Measurements from ENCODE around the gene COMT. TPM values are rescaled to one million over a fixed set of nuclear protein-coding genes. Genes with fewer than 3 reads are reported as not detected.

COMT gene
- total and polyA plus RNA-seq, 2 experiments from 2014 or later: 29.6 to 29.8 TPM

- peaks cover 8% of the 10 kb centered on the region for H3K27me3 Mint-ChIP-seq (ENCODE audit: insufficient read depth, low read depth, poor library complexity)
- H3K4me3 Mint-ChIP-seq: no peak overlapping the region
- H3K79me2 ChIP-seq (replicated peaks; ENCODE audit: insufficient read depth): no peaks in the 10 kb centered on the region
- H3K4me3 ChIP-seq: no peak overlapping the region
- DNase-seq (ENCODE audit: low spot score): no peak
- no peak overlapping the region for H3K4me2 ChIP-seq
- no peak overlapping the region for H3K27ac ChIP-seq (ENCODE audit: low read depth)
- TF ChIP-seq CREB1 (CRISPR knock-in tag; IDR thresholded peaks at IDR 0.05; ENCODE audit: low read depth) (no peak), POLR2AphosphoS5 (IDR thresholded peaks at IDR 0.05; ENCODE audit: low read depth) (no peak), EZH2phosphoT487 (IDR thresholded peaks at IDR 0.05; ENCODE audit: unreplicated experiment) (no peak), ZNF114 (CRISPR knock-in tag; IDR thresholded peaks at IDR 0.05) (no peak), STAT1 (IDR thresholded peaks at IDR 0.05; ENCODE audit: unreplicated experiment) (no peak), EZH2 (IDR thresholded peaks at IDR 0.05; ENCODE audit: low read depth, unreplicated experiment) (no peak), ETS1 (IDR thresholded peaks at IDR 0.05) (no peak), JUNB (IDR thresholded peaks at IDR 0.05; ENCODE audit: unreplicated experiment) (no peak), NANOG (IDR thresholded peaks at IDR 0.05; ENCODE audit: borderline replicate concordance) (no peak)
- TF ChIP-seq, protein P1, sequence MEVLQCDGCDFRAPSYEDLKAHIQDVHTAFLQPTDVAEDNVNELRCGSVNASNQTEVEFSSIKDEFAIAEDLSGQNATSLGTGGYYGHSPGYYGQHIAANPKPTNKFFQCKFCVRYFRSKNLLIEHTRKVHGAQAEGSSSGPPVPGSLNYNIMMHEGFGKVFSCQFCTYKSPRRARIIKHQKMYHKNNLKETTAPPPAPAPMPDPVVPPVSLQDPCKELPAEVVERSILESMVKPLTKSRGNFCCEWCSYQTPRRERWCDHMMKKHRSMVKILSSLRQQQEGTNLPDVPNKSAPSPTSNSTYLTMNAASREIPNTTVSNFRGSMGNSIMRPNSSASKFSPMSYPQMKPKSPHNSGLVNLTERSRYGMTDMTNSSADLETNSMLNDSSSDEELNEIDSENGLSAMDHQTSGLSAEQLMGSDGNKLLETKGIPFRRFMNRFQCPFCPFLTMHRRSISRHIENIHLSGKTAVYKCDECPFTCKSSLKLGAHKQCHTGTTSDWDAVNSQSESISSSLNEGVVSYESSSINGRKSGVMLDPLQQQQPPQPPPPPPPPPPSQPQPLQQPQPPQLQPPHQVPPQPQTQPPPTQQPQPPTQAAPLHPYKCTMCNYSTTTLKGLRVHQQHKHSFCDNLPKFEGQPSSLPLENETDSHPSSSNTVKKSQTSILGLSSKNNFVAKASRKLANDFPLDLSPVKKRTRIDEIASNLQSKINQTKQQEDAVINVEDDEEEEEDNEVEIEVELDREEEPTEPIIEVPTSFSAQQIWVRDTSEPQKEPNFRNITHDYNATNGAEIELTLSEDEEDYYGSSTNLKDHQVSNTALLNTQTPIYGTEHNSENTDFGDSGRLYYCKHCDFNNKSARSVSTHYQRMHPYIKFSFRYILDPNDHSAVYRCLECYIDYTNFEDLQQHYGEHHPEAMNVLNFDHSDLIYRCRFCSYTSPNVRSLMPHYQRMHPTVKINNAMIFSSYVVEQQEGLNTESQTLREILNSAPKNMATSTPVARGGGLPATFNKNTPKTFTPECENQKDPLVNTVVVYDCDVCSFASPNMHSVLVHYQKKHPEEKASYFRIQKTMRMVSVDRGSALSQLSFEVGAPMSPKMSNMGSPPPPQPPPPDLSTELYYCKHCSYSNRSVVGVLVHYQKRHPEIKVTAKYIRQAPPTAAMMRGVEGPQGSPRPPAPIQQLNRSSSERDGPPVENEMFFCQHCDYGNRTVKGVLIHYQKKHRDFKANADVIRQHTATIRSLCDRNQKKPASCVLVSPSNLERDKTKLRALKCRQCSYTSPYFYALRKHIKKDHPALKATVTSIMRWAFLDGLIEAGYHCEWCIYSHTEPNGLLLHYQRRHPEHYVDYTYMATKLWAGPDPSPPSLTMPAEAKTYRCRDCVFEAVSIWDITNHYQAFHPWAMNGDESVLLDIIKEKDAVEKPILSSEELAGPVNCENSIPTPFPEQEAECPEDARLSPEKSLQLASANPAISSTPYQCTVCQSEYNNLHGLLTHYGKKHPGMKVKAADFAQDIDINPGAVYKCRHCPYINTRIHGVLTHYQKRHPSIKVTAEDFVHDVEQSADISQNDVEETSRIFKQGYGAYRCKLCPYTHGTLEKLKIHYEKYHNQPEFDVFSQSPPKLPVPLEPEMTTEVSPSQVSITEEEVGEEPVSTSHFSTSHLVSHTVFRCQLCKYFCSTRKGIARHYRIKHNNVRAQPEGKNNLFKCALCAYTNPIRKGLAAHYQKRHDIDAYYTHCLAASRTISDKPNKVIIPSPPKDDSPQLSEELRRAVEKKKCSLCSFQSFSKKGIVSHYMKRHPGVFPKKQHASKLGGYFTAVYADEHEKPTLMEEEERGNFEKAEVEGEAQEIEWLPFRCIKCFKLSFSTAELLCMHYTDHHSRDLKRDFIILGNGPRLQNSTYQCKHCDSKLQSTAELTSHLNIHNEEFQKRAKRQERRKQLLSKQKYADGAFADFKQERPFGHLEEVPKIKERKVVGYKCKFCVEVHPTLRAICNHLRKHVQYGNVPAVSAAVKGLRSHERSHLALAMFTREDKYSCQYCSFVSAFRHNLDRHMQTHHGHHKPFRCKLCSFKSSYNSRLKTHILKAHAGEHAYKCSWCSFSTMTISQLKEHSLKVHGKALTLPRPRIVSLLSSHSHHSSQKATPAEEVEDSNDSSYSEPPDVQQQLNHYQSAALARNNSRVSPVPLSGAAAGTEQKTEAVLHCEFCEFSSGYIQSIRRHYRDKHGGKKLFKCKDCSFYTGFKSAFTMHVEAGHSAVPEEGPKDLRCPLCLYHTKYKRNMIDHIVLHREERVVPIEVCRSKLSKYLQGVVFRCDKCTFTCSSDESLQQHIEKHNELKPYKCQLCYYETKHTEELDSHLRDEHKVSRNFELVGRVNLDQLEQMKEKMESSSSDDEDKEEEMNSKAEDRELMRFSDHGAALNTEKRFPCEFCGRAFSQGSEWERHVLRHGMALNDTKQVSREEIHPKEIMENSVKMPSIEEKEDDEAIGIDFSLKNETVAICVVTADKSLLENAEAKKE (CRISPR knock-in tag; IDR thresholded peaks at IDR 0.05): no peak
- TF ChIP-seq, protein P2, sequence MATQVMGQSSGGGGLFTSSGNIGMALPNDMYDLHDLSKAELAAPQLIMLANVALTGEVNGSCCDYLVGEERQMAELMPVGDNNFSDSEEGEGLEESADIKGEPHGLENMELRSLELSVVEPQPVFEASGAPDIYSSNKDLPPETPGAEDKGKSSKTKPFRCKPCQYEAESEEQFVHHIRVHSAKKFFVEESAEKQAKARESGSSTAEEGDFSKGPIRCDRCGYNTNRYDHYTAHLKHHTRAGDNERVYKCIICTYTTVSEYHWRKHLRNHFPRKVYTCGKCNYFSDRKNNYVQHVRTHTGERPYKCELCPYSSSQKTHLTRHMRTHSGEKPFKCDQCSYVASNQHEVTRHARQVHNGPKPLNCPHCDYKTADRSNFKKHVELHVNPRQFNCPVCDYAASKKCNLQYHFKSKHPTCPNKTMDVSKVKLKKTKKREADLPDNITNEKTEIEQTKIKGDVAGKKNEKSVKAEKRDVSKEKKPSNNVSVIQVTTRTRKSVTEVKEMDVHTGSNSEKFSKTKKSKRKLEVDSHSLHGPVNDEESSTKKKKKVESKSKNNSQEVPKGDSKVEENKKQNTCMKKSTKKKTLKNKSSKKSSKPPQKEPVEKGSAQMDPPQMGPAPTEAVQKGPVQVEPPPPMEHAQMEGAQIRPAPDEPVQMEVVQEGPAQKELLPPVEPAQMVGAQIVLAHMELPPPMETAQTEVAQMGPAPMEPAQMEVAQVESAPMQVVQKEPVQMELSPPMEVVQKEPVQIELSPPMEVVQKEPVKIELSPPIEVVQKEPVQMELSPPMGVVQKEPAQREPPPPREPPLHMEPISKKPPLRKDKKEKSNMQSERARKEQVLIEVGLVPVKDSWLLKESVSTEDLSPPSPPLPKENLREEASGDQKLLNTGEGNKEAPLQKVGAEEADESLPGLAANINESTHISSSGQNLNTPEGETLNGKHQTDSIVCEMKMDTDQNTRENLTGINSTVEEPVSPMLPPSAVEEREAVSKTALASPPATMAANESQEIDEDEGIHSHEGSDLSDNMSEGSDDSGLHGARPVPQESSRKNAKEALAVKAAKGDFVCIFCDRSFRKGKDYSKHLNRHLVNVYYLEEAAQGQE (IDR thresholded peaks at IDR 0.05; ENCODE audit: unreplicated experiment): no peak
- TF ChIP-seq, protein P3, sequence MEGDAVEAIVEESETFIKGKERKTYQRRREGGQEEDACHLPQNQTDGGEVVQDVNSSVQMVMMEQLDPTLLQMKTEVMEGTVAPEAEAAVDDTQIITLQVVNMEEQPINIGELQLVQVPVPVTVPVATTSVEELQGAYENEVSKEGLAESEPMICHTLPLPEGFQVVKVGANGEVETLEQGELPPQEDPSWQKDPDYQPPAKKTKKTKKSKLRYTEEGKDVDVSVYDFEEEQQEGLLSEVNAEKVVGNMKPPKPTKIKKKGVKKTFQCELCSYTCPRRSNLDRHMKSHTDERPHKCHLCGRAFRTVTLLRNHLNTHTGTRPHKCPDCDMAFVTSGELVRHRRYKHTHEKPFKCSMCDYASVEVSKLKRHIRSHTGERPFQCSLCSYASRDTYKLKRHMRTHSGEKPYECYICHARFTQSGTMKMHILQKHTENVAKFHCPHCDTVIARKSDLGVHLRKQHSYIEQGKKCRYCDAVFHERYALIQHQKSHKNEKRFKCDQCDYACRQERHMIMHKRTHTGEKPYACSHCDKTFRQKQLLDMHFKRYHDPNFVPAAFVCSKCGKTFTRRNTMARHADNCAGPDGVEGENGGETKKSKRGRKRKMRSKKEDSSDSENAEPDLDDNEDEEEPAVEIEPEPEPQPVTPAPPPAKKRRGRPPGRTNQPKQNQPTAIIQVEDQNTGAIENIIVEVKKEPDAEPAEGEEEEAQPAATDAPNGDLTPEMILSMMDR (conservative IDR thresholded peaks at IDR 0.05; ENCODE audit: low read depth in 2 of 2): no peak
- H3K4me1 ChIP-seq (ENCODE audit: insufficient read depth): peaks cover 5% of the 10 kb centered on the region
- no peaks in the 10 kb centered on the region for H3K9me2 ChIP-seq (ENCODE audit: insufficient read depth)
- ATAC-seq: no peak
- no peaks in the 10 kb centered on the region for H3K27me3 ChIP-seq (ENCODE audit: insufficient read depth)
- H3K4me1 Mint-ChIP-seq: peaks cover 6% of the 10 kb centered on the region
- H3K36me3 Mint-ChIP-seq (ENCODE audit: low read depth): no peaks in the 10 kb centered on the region
- no peaks in the 10 kb centered on the region for H4K20me1 ChIP-seq (replicated peaks; ENCODE audit: insufficient read depth)
- no peak overlapping the region for H3K27ac Mint-ChIP-seq
- H2AFZ ChIP-seq: no peak overlapping the region
- no peaks in the 10 kb centered on the region for H3K9me3 Mint-ChIP-seq
- H3F3A ChIP-seq (replicated peaks; ENCODE audit: low read depth): no peaks in the 10 kb centered on the region
- no peaks in the 10 kb centered on the region for H3K36me3 ChIP-seq (ENCODE audit: insufficient read depth)
These were observed 52.4 kb downstream of the COMT start for GRCh38 chr22:19993926-19994325.

All from GM23338 (cell line).